SH-SY5Y (cell line): ENCODE data around the gene NOP16.

ENCODE experiments used
- GATA2 ChIP-seq: IDR thresholded peaks from 2 replicates; pipeline ENCODE4 v1.6.1; 2011; ENCODE audit warnings: mild to moderate bottlenecking, low read depth, low read length
- GATA3 ChIP-seq: IDR thresholded peaks from 2 replicates; pipeline ENCODE4 v1.6.1; 2011; ENCODE audit warnings: low read depth, mild to moderate bottlenecking, low read length, moderate library complexity

DNA sequence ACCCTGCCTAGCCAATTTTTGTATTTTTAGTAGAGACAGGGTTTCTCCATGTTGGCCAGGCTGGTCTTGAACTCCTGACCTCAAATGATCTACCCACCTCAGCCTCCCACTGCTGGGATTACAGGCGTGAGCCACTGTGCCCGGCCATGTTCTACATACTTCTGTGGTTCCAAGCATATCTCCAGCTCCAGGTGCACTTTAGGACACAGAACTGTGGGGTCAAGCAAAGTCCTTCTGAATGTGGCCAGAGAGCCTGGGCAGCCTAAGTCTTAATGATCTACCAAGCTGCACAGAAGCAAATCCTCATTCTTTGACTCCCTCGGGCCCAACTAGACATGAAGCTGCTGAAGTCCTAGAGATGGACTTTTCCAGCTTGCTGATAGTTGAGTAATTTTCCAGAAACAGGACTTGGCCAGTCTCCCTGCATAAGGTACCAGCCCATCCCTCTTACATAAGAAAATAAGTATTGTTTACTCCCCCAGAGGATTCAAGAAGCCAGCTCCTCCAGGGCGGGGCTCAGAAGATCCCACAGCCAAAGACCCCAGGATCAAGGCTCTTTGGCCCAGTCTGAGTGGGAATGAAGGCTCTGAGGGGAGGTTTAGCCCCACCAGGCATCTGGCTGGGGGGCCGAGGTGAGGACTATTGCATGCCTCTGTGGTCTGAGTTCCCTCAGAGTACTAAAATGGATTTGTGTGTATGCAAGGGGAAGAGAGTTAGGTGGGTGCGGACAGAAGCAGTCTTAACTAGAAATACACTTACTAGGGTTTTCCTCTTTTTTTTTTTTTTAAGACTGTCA lies 19.3 kb upstream of the NOP16 start:
- TF ChIP-seq GATA2 (no peak), GATA3 (no peak)
